ENCODE results near the gene SCRT2.
"Not testable (repeated sequence)": the region's sequence is repeated elsewhere in the genome, so short reads cannot be mapped to it uniquely, and the experiment has no call there.

The SCRT2 gene

GRCh38 chr20:699811-700338, 24.3 kb upstream of the SCRT2 start:
- DNase-seq, result no peak

- no peak for DNase-seq
Measured at GRCh38 chr20:699342-699741, 23.7 kb upstream of the SCRT2 start.

- no peak for DNase-seq
Measured at GRCh38 chr20:698276-698675, 22.7 kb upstream of the SCRT2 start.

GRCh38 chr20:697826-698225, 22.2 kb upstream of the SCRT2 start:
- no peak for DNase-seq

GRCh38 chr20:695165-695866, 19.7 kb upstream of the SCRT2 start:
- no peak for DNase-seq

GRCh38 chr20:694496-694895, 18.9 kb upstream of the SCRT2 start:
- DNase-seq, result no peak

DNA sequence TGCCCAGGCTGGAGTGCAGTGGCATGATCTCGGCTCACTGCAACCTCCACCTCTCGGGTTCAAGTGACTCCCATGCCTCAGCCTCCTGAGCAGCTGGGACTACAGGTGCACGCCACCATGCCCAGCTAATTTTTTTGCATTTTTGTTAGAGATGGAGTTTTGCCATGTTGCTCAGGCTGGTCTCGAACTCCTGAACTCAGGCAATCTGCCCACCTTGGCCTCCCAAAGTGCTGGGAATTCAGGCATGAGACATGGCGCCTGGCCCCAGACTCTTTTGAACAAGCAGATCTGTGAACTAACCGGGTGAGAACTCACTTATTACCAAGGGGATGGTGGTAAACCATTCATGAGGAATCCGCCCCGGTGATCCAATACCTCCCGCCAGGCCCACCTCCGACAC, 18.2 kb upstream of the SCRT2 start:
- not testable (repeated sequence) for DNase-seq

GRCh38 chr20:692044-692443, 16.4 kb upstream of the SCRT2 start:
- no peak for DNase-seq

GRCh38 chr20:689947-690346, 14.3 kb upstream of the SCRT2 start:
- DNase-seq, result no peak

GRCh38 chr20:689348-689747, 13.7 kb upstream of the SCRT2 start:
- no peak for DNase-seq

- DNase-seq, result peak; percentile 20
Measured at GRCh38 chr20:688809-689212, 13.2 kb upstream of the SCRT2 start.

DNA sequence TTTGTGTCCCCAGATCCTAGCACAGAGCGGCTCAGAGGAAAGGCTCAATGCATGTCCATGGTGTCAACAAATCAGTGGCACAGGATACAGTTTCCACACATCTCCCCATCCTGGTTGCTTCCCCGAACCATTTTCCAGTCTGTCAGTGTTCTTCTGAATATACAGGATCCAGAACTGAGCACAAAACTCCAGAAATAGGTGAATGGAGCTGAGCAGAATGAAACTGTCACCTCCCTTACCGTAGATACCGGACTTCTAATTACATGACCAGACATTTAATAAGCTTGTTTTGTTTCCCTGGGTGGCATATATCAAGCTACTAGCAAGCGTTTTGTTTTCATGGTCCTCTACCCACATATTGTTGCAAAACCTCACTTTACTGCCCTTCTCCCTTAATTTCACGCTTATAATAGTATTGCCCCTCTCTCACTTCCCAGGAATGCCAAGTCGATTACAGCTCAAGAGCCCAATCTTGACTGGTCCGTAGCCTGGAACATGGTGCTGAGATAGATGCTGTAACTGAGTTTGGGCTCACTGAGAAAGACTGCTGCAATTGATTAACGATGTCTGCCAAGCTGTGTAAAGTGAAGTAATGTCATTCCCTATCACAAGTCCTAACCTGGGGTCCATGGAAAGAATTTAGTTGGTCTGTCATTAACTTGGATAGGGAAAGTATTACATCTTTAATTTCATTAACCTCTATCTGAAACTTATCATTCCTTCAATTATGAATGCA, 12.0 kb upstream of the SCRT2 start:
- DNase-seq, result no peak

GRCh38 chr20:684676-685319, 9.2 kb upstream of the SCRT2 start:
- no peak for DNase-seq

DNA sequence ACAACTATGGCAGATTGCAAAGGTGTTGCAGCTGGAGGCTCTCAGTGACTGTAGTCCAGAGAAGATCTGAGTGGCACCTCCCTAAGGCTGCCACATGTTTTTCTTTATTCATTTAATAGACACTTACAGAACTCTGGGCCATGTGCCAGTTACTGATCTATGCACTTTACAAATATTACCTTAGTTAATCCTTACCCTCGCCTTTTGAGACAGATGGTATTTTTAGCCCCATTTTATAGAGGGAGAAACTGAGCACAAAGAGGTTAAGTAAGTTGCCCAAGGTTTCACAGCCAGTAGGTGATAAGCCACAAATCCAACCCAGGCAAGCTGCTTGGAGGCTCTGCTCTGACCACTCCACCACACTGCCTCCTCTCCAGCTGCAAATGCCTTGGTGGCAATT, 6.5 kb upstream of the SCRT2 start:
- no peak for DNase-seq

DNA sequence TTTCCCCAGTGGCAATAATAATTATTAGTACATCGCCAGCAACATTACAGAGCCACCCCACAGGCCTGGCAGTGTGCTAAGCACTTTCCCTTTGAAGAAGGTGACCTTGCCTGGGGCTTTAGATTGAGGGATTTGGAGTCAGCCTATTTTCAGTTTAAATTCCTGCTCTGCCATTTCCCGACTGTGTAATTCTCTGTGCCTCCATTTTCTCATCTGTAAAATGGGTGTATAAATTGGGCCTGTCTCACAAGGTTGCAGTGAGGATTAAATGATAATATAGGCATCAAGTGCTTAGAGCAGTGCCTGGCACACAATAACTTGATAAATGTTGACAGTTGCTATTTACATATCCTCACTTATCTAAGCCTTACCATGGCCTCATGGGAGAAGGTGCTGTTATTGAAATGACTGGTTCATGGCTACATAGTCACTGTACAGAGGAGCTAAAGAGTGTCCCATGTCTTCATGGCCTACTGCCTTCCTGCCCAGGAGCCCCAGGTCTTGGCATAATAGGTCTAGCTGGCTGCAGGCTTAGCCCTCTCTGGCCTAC, 5.1 kb upstream of the SCRT2 start:
- DNase-seq, result no peak

DNA sequence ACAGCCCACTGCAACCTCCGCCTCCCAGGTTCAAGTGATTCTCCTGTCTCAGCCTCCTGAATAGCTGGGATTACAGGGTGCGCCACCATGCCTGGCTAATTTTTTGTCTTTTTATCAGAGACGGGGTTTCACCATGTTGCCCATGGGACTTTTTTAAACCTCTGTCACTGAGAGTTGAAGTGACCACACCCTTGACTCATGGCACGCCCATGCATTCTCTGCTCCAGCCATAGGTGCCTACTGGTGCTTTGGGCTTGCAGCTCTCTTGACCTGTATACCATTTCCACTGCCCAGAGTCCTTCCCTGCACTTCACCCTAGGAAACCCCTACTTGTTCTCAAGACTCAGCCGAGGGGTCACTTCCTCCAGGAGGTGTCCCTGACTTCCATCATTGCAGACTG, 2.4 kb upstream of the SCRT2 start:
- DNase-seq, result no peak

DNA sequence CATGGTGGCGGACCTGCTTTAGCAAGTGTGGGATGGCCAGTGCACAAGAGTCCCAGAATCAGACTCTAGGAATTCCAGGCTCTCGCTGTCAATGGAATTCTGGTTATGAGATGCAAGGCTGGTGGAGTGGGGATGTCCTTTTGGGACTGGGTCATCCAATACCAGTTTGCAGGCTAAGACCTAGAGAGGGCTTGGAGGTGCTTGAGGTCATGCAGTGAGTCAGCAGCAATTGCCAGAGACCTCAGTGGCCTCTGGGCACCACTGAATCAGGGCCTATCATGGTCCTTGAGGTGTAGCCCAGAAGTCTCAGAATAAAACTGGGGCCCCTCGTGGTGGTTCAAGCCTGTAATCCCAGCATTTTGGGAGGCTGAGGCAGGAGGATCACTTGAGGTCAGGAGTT, 1.4 kb upstream of the SCRT2 start:
- no peak for DNase-seq

- DNase-seq, result no peak
Measured at GRCh38 chr20:676315-676937, 824 bp upstream of the SCRT2 start.

GRCh38 chr20:675033-675452, 559 bp downstream of the SCRT2 start:
- DNase-seq, result no peak

GRCh38 chr20:673603-674001, 2.0 kb downstream of the SCRT2 start:
- no peak for DNase-seq

GRCh38 chr20:672963-673602, 2.5 kb downstream of the SCRT2 start:
- no peak for DNase-seq

- DNase-seq, result no peak
Measured at GRCh38 chr20:671252-672030, 4.2 kb downstream of the SCRT2 start.
